ENCODE measurements around the gene TRAPPC14. TPM values are rescaled to one million over a fixed set of nuclear protein-coding genes. Genes with fewer than 3 reads are reported as not detected.
A peak's percentile ranks its signal among the peaks of the same experiment; 100 is the strongest.

Gene TRAPPC14
- total and polyA plus RNA-seq, 2 of the 13 experiments (the other 11 are each of a cell fraction or from before 2014, with no cell fraction given): 4.7 to 9.6 TPM

DNA sequence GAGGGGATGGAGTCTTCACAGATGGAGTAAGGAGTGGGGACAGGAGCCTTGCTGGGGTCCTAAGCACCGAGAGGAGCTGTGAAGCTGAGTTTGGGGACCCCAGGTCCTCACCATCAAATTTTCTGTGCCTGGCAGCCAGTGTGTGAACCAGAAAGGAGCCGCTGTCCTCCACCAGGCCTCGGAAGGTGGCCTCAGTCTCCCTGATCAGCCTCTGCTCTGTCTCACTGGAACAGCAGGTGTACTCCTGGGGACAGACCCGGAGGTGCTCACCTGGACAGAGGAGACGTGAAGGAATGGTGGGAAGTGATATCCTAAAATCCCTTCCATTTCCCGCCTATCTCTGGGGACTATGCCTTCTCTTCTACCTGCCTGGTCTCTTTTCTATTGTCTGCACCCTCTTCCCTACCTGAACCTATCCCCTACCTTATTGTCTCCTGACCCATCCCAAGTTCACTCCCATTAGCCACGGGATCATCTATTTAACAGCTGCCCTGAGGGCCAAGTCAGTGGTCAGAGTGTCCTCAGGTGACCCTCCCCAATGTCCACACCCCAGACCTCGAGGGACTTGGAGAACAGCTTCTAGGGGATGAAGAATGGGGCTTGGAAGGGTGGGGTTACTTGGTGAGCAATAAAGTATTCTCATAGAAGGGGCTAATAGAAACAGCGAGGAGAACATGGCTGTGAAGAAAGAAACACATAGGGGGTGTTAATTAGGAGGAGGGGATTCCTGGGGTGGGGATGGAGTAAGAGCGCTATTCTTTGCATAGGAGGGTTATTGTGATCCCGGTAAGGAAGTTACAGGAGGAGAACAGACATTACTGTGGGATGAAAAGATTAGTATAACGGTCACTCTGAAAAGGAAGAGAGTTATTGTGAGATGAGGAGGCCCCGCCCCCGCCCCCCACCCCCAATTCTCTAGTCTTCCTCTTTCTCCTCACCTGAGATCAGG is 17.8 kb upstream of the TRAPPC14 start:
- Histone ChIP-seq H3K36me3 (replicated peaks in 1 of 2; ENCODE audit: control insufficient read depth in 1 of 2, insufficient read depth in 2 of 2, low read length in 2 of 2) (no peaks in the 10 kb centered on the region), H4K20me1 (ENCODE audit: insufficient read depth, low read length) (no peaks in the 10 kb centered on the region), H3K27me3 (ENCODE audit: control insufficient read depth in 1 of 2, insufficient read depth in 2 of 2, low read length in 2 of 2) (peaks cover 1 to 8% of the 10 kb centered on the region in 2 experiments; a peak in 2 of 5 replicates), H3K4me3 (replicated peaks in 1 of 3; ENCODE audit: insufficient read depth in 1 of 3, low read depth in 2 of 3, low read length in 3 of 3) (peak overlapping the region; percentile 68 to 80 (median 69); a peak in 5 of 6 replicates), H3K27ac (ENCODE audit: extremely low read length, insufficient read depth, low read length) (no peak overlapping the region), H2AFZ (ENCODE audit: low read length) (no peak overlapping the region), H3K4me1 (ENCODE audit: insufficient read depth, low read length) (peaks cover 13% of the 10 kb centered on the region), H3K9ac (ENCODE audit: insufficient read depth, low read depth, low read length) (no peak overlapping the region), H3K4me2 (ENCODE audit: low read depth, low read length) (peak overlapping the region; percentile 94), H3K79me2 (ENCODE audit: insufficient read depth, low read length) (no peaks in the 10 kb centered on the region), H3K9me3 (ENCODE audit: low read length) (no peaks in the 10 kb centered on the region)
- TF ChIP-seq, protein P1, sequence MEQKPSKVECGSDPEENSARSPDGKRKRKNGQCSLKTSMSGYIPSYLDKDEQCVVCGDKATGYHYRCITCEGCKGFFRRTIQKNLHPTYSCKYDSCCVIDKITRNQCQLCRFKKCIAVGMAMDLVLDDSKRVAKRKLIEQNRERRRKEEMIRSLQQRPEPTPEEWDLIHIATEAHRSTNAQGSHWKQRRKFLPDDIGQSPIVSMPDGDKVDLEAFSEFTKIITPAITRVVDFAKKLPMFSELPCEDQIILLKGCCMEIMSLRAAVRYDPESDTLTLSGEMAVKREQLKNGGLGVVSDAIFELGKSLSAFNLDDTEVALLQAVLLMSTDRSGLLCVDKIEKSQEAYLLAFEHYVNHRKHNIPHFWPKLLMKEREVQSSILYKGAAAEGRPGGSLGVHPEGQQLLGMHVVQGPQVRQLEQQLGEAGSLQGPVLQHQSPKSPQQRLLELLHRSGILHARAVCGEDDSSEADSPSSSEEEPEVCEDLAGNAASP (CRISPR knock-in tag; IDR thresholded peaks at IDR 0.05; ENCODE audit: borderline replicate concordance): peak; percentile 25; the same call in 1 of the 2 replicates
- no peak for TF ChIP-seq KLF12 (CRISPR knock-in tag; IDR thresholded peaks at IDR 0.05; ENCODE audit: borderline replicate concordance)
- no peak for TF ChIP-seq ZNF333 (CRISPR knock-in tag; IDR thresholded peaks at IDR 0.05; ENCODE audit: borderline replicate concordance)
- TF ChIP-seq ZNF354B (CRISPR knock-in tag; IDR thresholded peaks at IDR 0.05): no peak
- TF ChIP-seq, protein P2, sequence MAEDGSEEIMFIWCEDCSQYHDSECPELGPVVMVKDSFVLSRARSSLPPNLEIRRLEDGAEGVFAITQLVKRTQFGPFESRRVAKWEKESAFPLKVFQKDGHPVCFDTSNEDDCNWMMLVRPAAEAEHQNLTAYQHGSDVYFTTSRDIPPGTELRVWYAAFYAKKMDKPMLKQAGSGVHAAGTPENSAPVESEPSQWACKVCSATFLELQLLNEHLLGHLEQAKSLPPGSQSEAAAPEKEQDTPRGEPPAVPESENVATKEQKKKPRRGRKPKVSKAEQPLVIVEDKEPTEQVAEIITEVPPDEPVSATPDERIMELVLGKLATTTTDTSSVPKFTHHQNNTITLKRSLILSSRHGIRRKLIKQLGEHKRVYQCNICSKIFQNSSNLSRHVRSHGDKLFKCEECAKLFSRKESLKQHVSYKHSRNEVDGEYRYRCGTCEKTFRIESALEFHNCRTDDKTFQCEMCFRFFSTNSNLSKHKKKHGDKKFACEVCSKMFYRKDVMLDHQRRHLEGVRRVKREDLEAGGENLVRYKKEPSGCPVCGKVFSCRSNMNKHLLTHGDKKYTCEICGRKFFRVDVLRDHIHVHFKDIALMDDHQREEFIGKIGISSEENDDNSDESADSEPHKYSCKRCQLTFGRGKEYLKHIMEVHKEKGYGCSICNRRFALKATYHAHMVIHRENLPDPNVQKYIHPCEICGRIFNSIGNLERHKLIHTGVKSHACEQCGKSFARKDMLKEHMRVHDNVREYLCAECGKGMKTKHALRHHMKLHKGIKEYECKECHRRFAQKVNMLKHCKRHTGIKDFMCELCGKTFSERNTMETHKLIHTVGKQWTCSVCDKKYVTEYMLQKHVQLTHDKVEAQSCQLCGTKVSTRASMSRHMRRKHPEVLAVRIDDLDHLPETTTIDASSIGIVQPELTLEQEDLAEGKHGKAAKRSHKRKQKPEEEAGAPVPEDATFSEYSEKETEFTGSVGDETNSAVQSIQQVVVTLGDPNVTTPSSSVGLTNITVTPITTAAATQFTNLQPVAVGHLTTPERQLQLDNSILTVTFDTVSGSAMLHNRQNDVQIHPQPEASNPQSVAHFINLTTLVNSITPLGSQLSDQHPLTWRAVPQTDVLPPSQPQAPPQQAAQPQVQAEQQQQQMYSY (CRISPR knock-in tag; IDR thresholded peaks at IDR 0.05): no peak
- TF ChIP-seq POLR2G (IDR thresholded peaks at IDR 0.05; ENCODE audit: low read depth, low read length): no peak
- TF ChIP-seq, protein P3, sequence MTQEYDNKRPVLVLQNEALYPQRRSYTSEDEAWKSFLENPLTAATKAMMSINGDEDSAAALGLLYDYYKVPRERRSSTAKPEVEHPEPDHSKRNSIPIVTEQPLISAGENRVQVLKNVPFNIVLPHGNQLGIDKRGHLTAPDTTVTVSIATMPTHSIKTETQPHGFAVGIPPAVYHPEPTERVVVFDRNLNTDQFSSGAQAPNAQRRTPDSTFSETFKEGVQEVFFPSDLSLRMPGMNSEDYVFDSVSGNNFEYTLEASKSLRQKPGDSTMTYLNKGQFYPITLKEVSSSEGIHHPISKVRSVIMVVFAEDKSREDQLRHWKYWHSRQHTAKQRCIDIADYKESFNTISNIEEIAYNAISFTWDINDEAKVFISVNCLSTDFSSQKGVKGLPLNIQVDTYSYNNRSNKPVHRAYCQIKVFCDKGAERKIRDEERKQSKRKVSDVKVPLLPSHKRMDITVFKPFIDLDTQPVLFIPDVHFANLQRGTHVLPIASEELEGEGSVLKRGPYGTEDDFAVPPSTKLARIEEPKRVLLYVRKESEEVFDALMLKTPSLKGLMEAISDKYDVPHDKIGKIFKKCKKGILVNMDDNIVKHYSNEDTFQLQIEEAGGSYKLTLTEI (CRISPR knock-in tag; conservative IDR thresholded peaks at IDR 0.05): no peak
- ATAC-seq (no peak), FAIRE-seq (no peak), DNase-seq (ENCODE audit: low spot score) (no peak)
- intact Hi-C loops (cut with micrococcal nuclease; ENCODE audit: unreplicated experiment) (no loop called here), in situ Hi-C loops (cut with HindIII; ENCODE audit: extremely low pct_ligation_motif_present, low pct_unique_long_range_greater_than_20kb) (no loop called here)
- 36% methylated on average over 10 of the region's 14 CpGs for WGBS (ENCODE audit: low lambda C conversion rate)
- BruUV-seq (replicated peaks): no TSS peak
- POLR2A ChIA-PET: interaction anchor here (0.9 to 1.7 kb wide), 3 partner anchors 8 to 28 kb away, joined by 3 to 11 read pairs (median 7); partner anchors contain the start of genes GAL3ST4 and LAMTOR4
- CTCF ChIA-PET (ENCODE audit: low intra/inter-chr PET ratio, low total read pairs): no interaction called here

All from HepG2 (cell line).